DND-41 (cell line): ENCODE measurements around the gene ETS2.

Experiments used
- CTCF ChIP-seq: IDR thresholded peaks from 2 replicates; pipeline ENCODE4 v1.5.1; 2012; ENCODE audit warnings: borderline replicate concordance, low read length, moderate library complexity, mild to moderate bottlenecking; ENCODE audit not compliant: poor library complexity, severe bottlenecking; ENCODE audit errors: extremely low read depth
- EZH2 ChIP-seq: IDR thresholded peaks from 3 replicates; pipeline ENCODE4 v1.6.1; 2012; ENCODE audit warnings: borderline replicate concordance, low read depth, mild to moderate bottlenecking, moderate library complexity, low read length, inconsistent platforms; ENCODE audit not compliant: severe bottlenecking

GRCh38 chr21:38795475-38795874 lies 10.3 kb upstream of the ETS2 start:
- TF ChIP-seq EZH2 (no peak), CTCF (no peak)
